Calu3 (cell line): ENCODE measurements around the gene TNIK. TPM values are rescaled to one million over a fixed set of nuclear protein-coding genes. Genes with fewer than 3 reads are reported as not detected.

Experiments used
- BruUV-seq: library from RNA; stranded (reverse); fragments of 400-500 nt; replicated peaks from 2 replicates; lab custom pipeline; 2021; lab: Mats Ljungman, UMichigan
- CTCF ChIA-PET: fragments of 300-600 bp; sonication (Branson Sonifier 250); formaldehyde crosslinking; loops from one replicate; lab custom pipeline; 2022; ENCODE audit warnings: antibody characterized with exemption; lab: Charles Lee
- DNase-seq: peaks from one replicate; pipeline ENCODE4 v3.0.0; 2022
- H3K27ac Mint-ChIP-seq: one replicate; pipeline ENCODE4 v1.8.0; 2022; ENCODE audit warnings: mixed read lengths; ENCODE audit not compliant: unreplicated experiment
- H3K27me3 Mint-ChIP-seq: one replicate; pipeline ENCODE4 v1.8.0; 2022; ENCODE audit warnings: mixed read lengths; ENCODE audit not compliant: unreplicated experiment
- H3K36me3 Mint-ChIP-seq: one replicate; pipeline ENCODE4 v1.8.0; 2022; ENCODE audit warnings: mild to moderate bottlenecking, moderate library complexity, mixed read lengths; ENCODE audit not compliant: insufficient read depth, unreplicated experiment
- H3K4me1 Mint-ChIP-seq: one replicate; pipeline ENCODE4 v1.8.0; 2022; ENCODE audit warnings: mild to moderate bottlenecking, low read depth, mixed read lengths; ENCODE audit not compliant: unreplicated experiment
- H3K4me3 Mint-ChIP-seq: one replicate; pipeline ENCODE4 v1.8.0; 2022; ENCODE audit warnings: mild to moderate bottlenecking, low read depth, moderate library complexity, mixed read lengths; ENCODE audit not compliant: unreplicated experiment
- H3K9me3 Mint-ChIP-seq: one replicate; pipeline ENCODE4 v1.8.0; 2022; ENCODE audit warnings: low read depth, mixed read lengths; ENCODE audit not compliant: unreplicated experiment
- CTCF ChIP-seq: fragments of 200-600 bp; IDR thresholded peaks from one replicate; pipeline ENCODE4 v1.8.0; 2022; ENCODE audit warnings: antibody characterized with exemption; ENCODE audit not compliant: unreplicated experiment
- intact Hi-C: fragments of 100-400 bp; cut with micrococcal nuclease; formaldehyde crosslinking; loops from one replicate; pipeline ENCODE4 v1.10.0; 2022; ENCODE audit not compliant: unreplicated experiment
- total RNA-seq: library from RNA; stranded (reverse); gene quantifications from 2 replicates; pipeline ENCODE4 v1.2.3, GENCODE V29; 2022

TNIK gene
- total RNA-seq, 1 experiment from 2014 or later, result 19.7 TPM

DNA sequence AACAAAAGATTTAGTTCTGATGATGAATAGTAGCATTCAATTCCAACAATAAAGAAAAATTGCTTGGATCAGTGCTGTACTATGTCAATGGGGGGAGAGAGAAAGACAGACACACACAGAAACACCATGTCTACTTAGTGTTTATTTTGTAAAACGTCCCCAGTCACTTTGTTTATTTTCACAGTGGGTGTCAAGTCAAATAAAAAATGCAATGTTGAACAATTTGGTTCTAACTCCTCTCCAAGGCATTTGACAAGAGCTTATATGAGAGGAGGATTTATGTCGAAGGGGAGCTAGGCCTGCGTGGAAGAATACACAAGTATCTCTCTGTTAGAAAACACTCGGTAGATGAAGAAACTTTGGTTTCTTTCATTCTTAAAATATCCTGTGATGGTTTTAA, 232.0 kb downstream of the TNIK start:
- Mint-ChIP-seq H3K27me3 (no peaks in the 10 kb centered on the region), H3K4me3 (no peak overlapping the region), H3K4me1 (peaks cover 1% of the 10 kb centered on the region), H3K27ac (no peak overlapping the region), H3K9me3 (peaks cover 2% of the 10 kb centered on the region), H3K36me3 (no peaks in the 10 kb centered on the region)
- TF ChIP-seq CTCF, result no peak
- DNase-seq, result no peak
- intact Hi-C loops, result no loop called here
- BruUV-seq, result no TSS peak
- CTCF ChIA-PET, result no interaction called here

- no TSS peak for BruUV-seq
Observed at GRCh38 chr3:171227828-171228227, 232.4 kb downstream of the TNIK start.

DNA sequence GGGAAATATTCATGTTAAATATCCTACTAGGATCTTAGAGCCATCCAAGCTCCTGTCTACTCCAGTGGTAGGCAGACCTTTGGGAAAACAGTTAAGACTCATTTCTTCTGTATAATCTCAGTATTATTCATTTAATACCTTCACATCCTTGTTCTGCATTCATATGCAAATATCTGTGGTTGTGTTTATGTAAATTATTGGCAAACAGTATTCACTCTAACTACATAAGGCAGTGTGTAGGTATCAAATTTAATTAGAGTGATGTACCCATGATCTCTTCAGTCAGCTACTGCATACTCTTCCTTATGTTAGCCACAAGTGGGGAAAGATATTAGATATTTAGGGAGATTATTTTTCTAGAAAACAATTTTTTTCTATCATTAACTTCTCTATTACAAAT, 232.8 kb downstream of the TNIK start:
- no peak overlapping the region for H3K4me3 Mint-ChIP-seq
- BruUV-seq, result no TSS peak
- DNase-seq, result no peak
- H3K27me3 Mint-ChIP-seq, result no peaks in the 10 kb centered on the region
- H3K27ac Mint-ChIP-seq, result no peak overlapping the region
- peaks cover 8% of the 10 kb centered on the region for H3K4me1 Mint-ChIP-seq
- no peak for TF ChIP-seq CTCF
- CTCF ChIA-PET, result interaction anchor here (0.5 to 0.6 kb wide), 2 partner anchors 17 to 340 kb away, joined by 5 to 6 read pairs; no protein-coding TSS in a partner anchor
- intact Hi-C loops, result no loop called here
- no peaks in the 10 kb centered on the region for H3K36me3 Mint-ChIP-seq
- H3K9me3 Mint-ChIP-seq, result peaks cover 2% of the 10 kb centered on the region

More at GRCh38 chr3:171227828-171228227, 232.4 kb downstream of the TNIK start:
- Mint-ChIP-seq H3K4me1 (peaks cover 5% of the 10 kb centered on the region), H3K27ac (no peak overlapping the region), H3K36me3 (no peaks in the 10 kb centered on the region), H3K9me3 (peaks cover 2% of the 10 kb centered on the region), H3K27me3 (no peaks in the 10 kb centered on the region), H3K4me3 (no peak overlapping the region)
- CTCF ChIA-PET, result no interaction called here
- no peak for DNase-seq
- TF ChIP-seq CTCF, result no peak
- intact Hi-C loops, result no loop called here

DNA sequence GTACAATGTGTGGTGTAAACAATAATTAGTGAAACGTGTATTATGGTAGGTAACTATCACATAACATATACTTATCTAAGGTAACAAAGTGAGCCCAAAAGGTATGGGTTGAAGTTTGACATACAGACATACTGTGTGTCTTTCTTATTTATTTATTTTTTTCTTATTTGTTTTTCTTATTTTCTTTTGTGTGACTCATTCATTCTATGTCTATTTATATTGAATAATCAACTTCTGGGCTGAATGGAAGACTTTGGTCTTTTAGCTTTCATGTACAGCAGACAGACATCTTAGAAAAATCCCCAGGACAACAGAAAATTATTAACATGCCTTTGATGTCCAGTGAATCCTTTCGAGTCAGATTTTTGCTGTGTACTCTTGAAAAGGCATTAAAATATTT, 233.4 kb downstream of the TNIK start:
- H3K36me3 Mint-ChIP-seq, result no peaks in the 10 kb centered on the region
- no peaks in the 10 kb centered on the region for H3K27me3 Mint-ChIP-seq
- H3K4me1 Mint-ChIP-seq, result peaks cover 8% of the 10 kb centered on the region
- no peak overlapping the region for H3K27ac Mint-ChIP-seq
- H3K4me3 Mint-ChIP-seq, result no peak overlapping the region
- TF ChIP-seq CTCF, result no peak
- intact Hi-C loops, result no loop called here
- no TSS peak for BruUV-seq
- CTCF ChIA-PET, result interaction anchor here (0.5 to 0.6 kb wide), 2 partner anchors 16 to 341 kb away, joined by 5 to 6 read pairs; no protein-coding TSS in a partner anchor
- DNase-seq, result no peak
- peaks cover 2% of the 10 kb centered on the region for H3K9me3 Mint-ChIP-seq
